ENCODE data around the gene TCF4. TPM values are rescaled to one million over a fixed set of nuclear protein-coding genes. Genes with fewer than 3 reads are reported as not detected.

TCF4 gene
- total and polyA plus RNA-seq, 2 donors (not counting 3 experiments of a cell fraction or from before 2014, with no cell fraction given), result 183 to 390 TPM

GRCh38 chr18:55607773-55608172 lies 19.8 kb upstream of the TCF4 start:
- no peaks in the 10 kb centered on the region for H3K4me1 ChIP-seq (ENCODE audit: control insufficient read depth, extremely low read depth, insufficient read depth, low read length)
- POLR2A ChIA-PET, result no interaction called here
- no peak overlapping the region for H3K27ac ChIP-seq (ENCODE audit: insufficient read depth, low read depth, low read length)
- dilution Hi-C loops (cut with MboI; ENCODE audit: extremely low pct_ligation_motif_present, low sequenced_read_pairs) (no loop called here), intact Hi-C loops (cut with micrococcal nuclease) (no loop called here)
- no peak overlapping the region for H3K4me2 ChIP-seq (ENCODE audit: insufficient read depth, low read length)
- no peak overlapping the region for H3K9ac ChIP-seq (replicated peaks; ENCODE audit: extremely low read depth, insufficient read depth, low read length)
- DNase-seq (ENCODE audit: low read depth, low spot score) (no peak), FAIRE-seq (no peak)
- H3K36me3 ChIP-seq (ENCODE audit: control insufficient read depth in 2 of 2, extremely low read depth in 1 of 2, insufficient read depth in 2 of 2, low read length in 2 of 2), result no peaks in the 10 kb centered on the region
- no TSS peak for BruUV-seq (replicated peaks)
- H4K20me1 ChIP-seq (replicated peaks; ENCODE audit: control insufficient read depth, extremely low read depth, insufficient read depth, low read length), result no peaks in the 10 kb centered on the region
- H3K9me1 ChIP-seq (replicated peaks; ENCODE audit: control insufficient read depth, extremely low read depth, insufficient read depth, low read length), result no peaks in the 10 kb centered on the region
- TF ChIP-seq EZH2 (IDR thresholded peaks at IDR 0.05; ENCODE audit: borderline replicate concordance, low read depth, low read length, severe bottlenecking) (no peak), MYC (IDR thresholded peaks at IDR 0.05; ENCODE audit: low read depth, low read length) (no peak)
- no peak overlapping the region for H3K4me3 ChIP-seq (replicated peaks in 1 of 3; ENCODE audit: insufficient read depth in 1 of 3, low read depth in 1 of 3, low read length in 3 of 3)
- no peak overlapping the region for H2AFZ ChIP-seq (ENCODE audit: low read depth, low read length)
- CTCF ChIA-PET, result interaction anchor here (1.3 kb wide), 1 partner anchor 174 kb away, joined by 3 read pairs; no protein-coding TSS in a partner anchor
- no peaks in the 10 kb centered on the region for H3K79me2 ChIP-seq (ENCODE audit: control insufficient read depth, insufficient read depth, low read length)
- no peaks in the 10 kb centered on the region for H3K9me3 ChIP-seq (replicated peaks; ENCODE audit: control insufficient read depth, insufficient read depth, low read length)
- no peaks in the 10 kb centered on the region for H3K27me3 ChIP-seq (ENCODE audit: control insufficient read depth in 2 of 2, insufficient read depth in 2 of 2, low read length in 2 of 2)

- no peaks in the 10 kb centered on the region for H3K9me3 ChIP-seq (replicated peaks; ENCODE audit: control insufficient read depth, insufficient read depth, low read length)
- no TSS peak for BruUV-seq (replicated peaks)
- no peak overlapping the region for H2AFZ ChIP-seq (ENCODE audit: low read depth, low read length)
- ChIA-PET CTCF (no interaction called here), POLR2A (no interaction called here)
- no peaks in the 10 kb centered on the region for H4K20me1 ChIP-seq (replicated peaks; ENCODE audit: control insufficient read depth, extremely low read depth, insufficient read depth, low read length)
- no peak overlapping the region for H3K4me3 ChIP-seq (replicated peaks in 1 of 3; ENCODE audit: insufficient read depth in 1 of 3, low read depth in 1 of 3, low read length in 3 of 3)
- no peaks in the 10 kb centered on the region for H3K27me3 ChIP-seq (ENCODE audit: control insufficient read depth in 2 of 2, insufficient read depth in 2 of 2, low read length in 2 of 2)
- no peak overlapping the region for H3K9ac ChIP-seq (replicated peaks; ENCODE audit: extremely low read depth, insufficient read depth, low read length)
- no peaks in the 10 kb centered on the region for H3K4me1 ChIP-seq (ENCODE audit: control insufficient read depth, extremely low read depth, insufficient read depth, low read length)
- no peaks in the 10 kb centered on the region for H3K79me2 ChIP-seq (ENCODE audit: control insufficient read depth, insufficient read depth, low read length)
- no peaks in the 10 kb centered on the region for H3K9me1 ChIP-seq (replicated peaks; ENCODE audit: control insufficient read depth, extremely low read depth, insufficient read depth, low read length)
- no peak overlapping the region for H3K27ac ChIP-seq (ENCODE audit: insufficient read depth, low read depth, low read length)
- dilution Hi-C loops (cut with MboI; ENCODE audit: extremely low pct_ligation_motif_present, low sequenced_read_pairs) (no loop called here), intact Hi-C loops (cut with micrococcal nuclease) (no loop called here)
- DNase-seq (ENCODE audit: low read depth, low spot score) (no peak), FAIRE-seq (no peak)
- H3K36me3 ChIP-seq (ENCODE audit: control insufficient read depth in 2 of 2, extremely low read depth in 1 of 2, insufficient read depth in 2 of 2, low read length in 2 of 2), result no peaks in the 10 kb centered on the region
- TF ChIP-seq MYC (IDR thresholded peaks at IDR 0.05; ENCODE audit: low read depth, low read length) (no peak), MAX (IDR thresholded peaks at IDR 0.05; ENCODE audit: insufficient read depth, insufficient read length) (no peak), CTCF (IDR thresholded peaks at IDR 0.05; ENCODE audit: extremely low read depth in 1 of 2, insufficient read depth in 1 of 2, low read depth in 1 of 2, low read length in 2 of 2) (no peak), JUN (IDR thresholded peaks at IDR 0.05; ENCODE audit: borderline replicate concordance, insufficient read depth, insufficient read length, low read depth) (no peak), EZH2 (IDR thresholded peaks at IDR 0.05; ENCODE audit: borderline replicate concordance, low read depth, low read length, severe bottlenecking) (no peak), POLR2AphosphoS5 (IDR thresholded peaks at IDR 0.05; ENCODE audit: insufficient read depth, low read depth, low read length) (no peak), POLR2A (IDR thresholded peaks at IDR 0.05; ENCODE audit: low read depth, low read length) (no peak), FOS (IDR thresholded peaks at IDR 0.05; ENCODE audit: borderline replicate concordance, insufficient read depth, low read length) (no peak), GATA2 (IDR thresholded peaks at IDR 0.05; ENCODE audit: insufficient read depth, insufficient read length, low read depth, low read length) (no peak)
- no peak overlapping the region for H3K4me2 ChIP-seq (ENCODE audit: insufficient read depth, low read length)
These were observed 17.8 kb upstream of the TCF4 start for GRCh38 chr18:55605733-55606338.
